K562 (cell line): ENCODE data around the gene PPP2R2D. TPM values are rescaled to one million over a fixed set of nuclear protein-coding genes. Genes with fewer than 3 reads are reported as not detected.

Experiments used
- ATAC-seq: fragments of 200-7000 bp; cut with Tn5 transposase; 3 replicates; pipeline ENCODE4 v1.9.1; 2020; ENCODE audit warnings: moderate library complexity
- BruUV-seq: library from RNA; stranded (reverse); fragments of 400-500 nt; replicated peaks from 2 replicates; lab custom pipeline; 2021; lab: Mats Ljungman, UMichigan
- CTCF ChIA-PET: fragments of 300-600 bp; formaldehyde crosslinking; extraction: SDS; loops from one replicate; lab custom pipeline; 2021; ENCODE audit warnings: low intra/inter-chr PET ratio; lab: Yijun Ruan, JAX
- POLR2A ChIA-PET: fragments of 300-600, 350-650 bp; sonication (Branson Sonifier 250); formaldehyde crosslinking; extraction: SDS; loops from one replicate; lab custom pipeline; 2021; ENCODE audit warnings: antibody characterized with exemption, inconsistent platforms; lab: Yijun Ruan, JAX
- DNase-seq, 4 experiments: peaks; one replicate each; pipeline versions ENCODE4 v3.0.0 to v3.0.0-alpha.2; 2011 to 2018; ENCODE audit warnings: low spot score in 3 of 4, mixed read lengths in 3 of 4; ENCODE audit errors: extremely low read depth in 1 of 4
- FAIRE-seq: peaks from 2 replicates; lab custom pipeline; 2011; peaks lifted over from hg19 to GRCh38; lab: Jason Lieb, UNC
- H2AFZ ChIP-seq: 2 replicates; pipeline ENCODE4 v1.6.0; 2011; ENCODE audit warnings: low read depth, low read length, control low read depth, inconsistent platforms
- H3K27ac ChIP-seq: fragments of 200-600 bp; 3 replicates; pipeline ENCODE4 v1.8.0; 2011; ENCODE audit warnings: low read depth, mild to moderate bottlenecking, control low read depth, inconsistent platforms, low read length, moderate library complexity, mixed read lengths; ENCODE audit errors: extremely low read depth
- H3K27me3 ChIP-seq, 2 experiments: fragments of 300-600 bp in 1 of 2; 2 replicates in 1 of 2; 3 replicates in 1 of 2; pipeline versions ENCODE4 v1.6.0 to v1.8.0; 2011; ENCODE audit warnings: inconsistent platforms in 2 of 2, low read length in 2 of 2, mild to moderate bottlenecking in 1 of 2, mixed read lengths in 1 of 2, moderate library complexity in 1 of 2; ENCODE audit not compliant: control insufficient read depth in 2 of 2, insufficient read depth in 2 of 2
- H3K36me3 ChIP-seq: fragments of 300-600 bp; 3 replicates; pipeline ENCODE4 v1.8.0; 2011; ENCODE audit warnings: mild to moderate bottlenecking, low read length, inconsistent platforms; ENCODE audit not compliant: control insufficient read depth, insufficient read depth
- H3K4me1 ChIP-seq, 2 experiments: fragments of 200-600 bp in 1 of 2; replicated peaks in 1 of 2; 2 replicates in 1 of 2; 3 replicates in 1 of 2; pipeline versions ENCODE4 v1.5.1 to v1.8.0; 2011; ENCODE audit warnings: inconsistent platforms in 2 of 2, low read length in 2 of 2, mild to moderate bottlenecking in 1 of 2, mixed read lengths in 1 of 2, moderate library complexity in 1 of 2; ENCODE audit not compliant: control insufficient read depth in 2 of 2, insufficient read depth in 2 of 2
- H3K4me2 ChIP-seq: 2 replicates; pipeline ENCODE4 v1.6.1; 2011; ENCODE audit warnings: low read length, control low read depth, inconsistent platforms, mixed read lengths; ENCODE audit not compliant: insufficient read depth
- H3K4me3 ChIP-seq: fragments of 200-600 bp; sonication (generic), shearing (Covaris generic); 2 replicates; pipeline ENCODE4 v1.5.1; 2016; ENCODE audit warnings: control low read depth, inconsistent platforms
- H3K79me2 ChIP-seq: fragments of 200-600 bp; 3 replicates; pipeline ENCODE4 v1.8.0; 2011; ENCODE audit warnings: low read length, inconsistent platforms; ENCODE audit not compliant: control insufficient read depth, insufficient read depth
- H3K9ac ChIP-seq, 2 experiments: 2 replicates each; pipeline versions ENCODE4 v1.6.0 to v1.6.1; 2011; ENCODE audit warnings: low read depth in 2 of 2, low read length in 2 of 2, control low read depth in 1 of 2, inconsistent platforms in 1 of 2, mild to moderate bottlenecking in 1 of 2, mixed read lengths in 1 of 2; ENCODE audit not compliant: insufficient read depth in 1 of 2
- H3K9me1 ChIP-seq: one replicate; pipeline ENCODE4 v1.6.0; 2011; ENCODE audit warnings: inconsistent platforms, mild to moderate bottlenecking, low read length, moderate library complexity; ENCODE audit not compliant: control insufficient read depth, insufficient read depth
- H3K9me3 ChIP-seq: replicated peaks from 2 replicates; pipeline ENCODE4 v1.5.1; 2011; ENCODE audit warnings: low read depth, low read length, inconsistent platforms; ENCODE audit not compliant: control insufficient read depth, insufficient read depth
- H4K20me1 ChIP-seq: replicated peaks from 2 replicates; pipeline ENCODE4 v1.6.1; 2011; ENCODE audit warnings: low read length, inconsistent platforms, mixed read lengths; ENCODE audit not compliant: control insufficient read depth, insufficient read depth
- ATF7 ChIP-seq: fragments of 450-650 bp; IDR thresholded peaks from 2 replicates; pipeline ENCODE4 v1.7.1; 2014; ENCODE audit warnings: mild to moderate bottlenecking, moderate library complexity
- CEBPB ChIP-seq: fragments of 450-650 bp; IDR thresholded peaks from 2 replicates; pipeline ENCODE4 v1.6.1; 2016; ENCODE audit warnings: missing genetic modification characterization, missing compliant biosample characterization
- CHCHD3 ChIP-seq: fragments of 250-450 bp; sonication (Bioruptor Pico); IDR thresholded peaks from 2 replicates; pipeline ENCODE4 v2.1.2; 2022; ENCODE audit warnings: mild to moderate bottlenecking
- CREM ChIP-seq: IDR thresholded peaks from 2 replicates; pipeline ENCODE4 v1.6.1; 2014; ENCODE audit warnings: antibody characterized with exemption, low read depth
- FOSL1 ChIP-seq: fragments of 200-800 bp; sonication (Bioruptor generic); conservative IDR thresholded peaks from 2 replicates; pipeline ENCODE4 v1.6.1; 2016; ENCODE audit warnings: missing genetic modification characterization, missing compliant biosample characterization
- FOXK1 ChIP-seq: sonication (generic); formaldehyde crosslinking; IDR thresholded peaks from 2 replicates; pipeline ENCODE4 v1.8.0; 2022; ENCODE audit warnings: missing genetic modification reagents, mild to moderate bottlenecking, borderline replicate concordance
- IFI16 ChIP-seq: fragments of 250-450 bp; sonication (Bioruptor Pico); IDR thresholded peaks from 2 replicates; pipeline ENCODE4 v2.1.2; 2022; ENCODE audit warnings: mild to moderate bottlenecking, inconsistent platforms
- JUND ChIP-seq, 2 experiments: IDR thresholded peaks; 2 replicates in 1 of 2; 3 replicates in 1 of 2; pipeline ENCODE4 v1.6.1; 2011; ENCODE audit warnings: borderline replicate concordance in 2 of 2, low read depth in 2 of 2, low read length in 2 of 2, improper control_type of control experiment in 1 of 2, missing biosample characterization in 1 of 2, missing genetic modification characterization in 1 of 2, missing genetic modification reagents in 1 of 2
- MYNN ChIP-seq, 2 experiments: sonication (generic); formaldehyde crosslinking in 1 of 2; IDR thresholded peaks; 2 replicates each; pipeline versions ENCODE4 v1.5.0 to v1.6.1; 2016 to 2020; ENCODE audit warnings: antibody characterized with exemption in 1 of 2, missing genetic modification reagents in 1 of 2
- NFE2L1 ChIP-seq: fragments of 450-650 bp; IDR thresholded peaks from 2 replicates; pipeline ENCODE4 v1.6.1; 2016; ENCODE audit warnings: missing genetic modification characterization, low read depth, mild to moderate bottlenecking, missing compliant biosample characterization, moderate library complexity, borderline replicate concordance
- WGBS: fragments of 100-300 bp; shearing (Covaris generic); methylation state at CpG from one replicate; pipeline ENCODE4 v1.1.6; 2016; ENCODE audit warnings: low coverage, mixed read lengths; ENCODE audit not compliant: insufficient coverage; ENCODE audit errors: missing lambda C conversion rate; 5-methylcytosine and 5-hydroxymethylcytosine counted together
- in situ Hi-C: fragments of 300-500 bp; cut with MboI; formaldehyde crosslinking; loops from 4 replicates; pipeline ENCODE4 v1.15.0; 2018; ENCODE audit warnings: inconsistent platforms, mixed read lengths
- intact Hi-C: fragments of 100-400 bp; cut with micrococcal nuclease; formaldehyde crosslinking; loops from 2 replicates; pipeline ENCODE4 v1.14.2; 2022
- polyA plus RNA-seq, 8 experiments: library from polyadenylated mRNA; depleted of rRNA in 4 of 8; stranded (reverse) in 5 of 8; unstranded in 3 of 8; fragments of >200 nt; fragmentation: Nextera tagmentation in 2 of 8; fragmentation: Illumina TruSeq in 1 of 8; extraction: Ambion mirVana in 2 of 8; extraction: Trizol in 1 of 8; gene quantifications; 2 replicates each; pipeline versions ENCODE4 v1.2.1 to v1.2.3, GENCODE V29; 2011 to 2014; ENCODE audit warnings: inconsistent platforms in 1 of 8, missing spikeins in 1 of 8
- total RNA-seq, 7 experiments: library from RNA; depleted of rRNA in 6 of 7; stranded (reverse); fragments of >200 nt in 6 of 7; fragmentation: Illumina TruSeq in 2 of 7; extraction: Trizol in 2 of 7; gene quantifications; 2 replicates each; pipeline versions ENCODE4 v1.2.1 to v1.2.3, GENCODE V29; 2011 to 2021; ENCODE audit warnings: low replicate concordance in 1 of 7
- TF ChIP-seq, protein P1 (sequence below): fragments of 450-650 bp; IDR thresholded peaks from 2 replicates; pipeline ENCODE4 v1.6.1; 2016; ENCODE audit warnings: antibody characterized with exemption
- TF ChIP-seq, protein P2 (sequence below): sonication (generic); formaldehyde crosslinking; IDR thresholded peaks from 2 replicates; pipeline ENCODE4 v1.8.0; 2022; ENCODE audit warnings: mild to moderate bottlenecking, missing genetic modification reagents, borderline replicate concordance
- TF ChIP-seq, protein P3 (sequence below): sonication (generic); formaldehyde crosslinking; IDR thresholded peaks from 2 replicates; pipeline ENCODE4 v1.8.0; 2023; ENCODE audit warnings: mild to moderate bottlenecking, missing genetic modification reagents

The PPP2R2D gene
- total and polyA plus RNA-seq, 9 of the 15 experiments (the other 6 are each of a cell fraction or from before 2014, with no cell fraction given) = 1.9 to 37.0 (median 26.8) TPM

DNA sequence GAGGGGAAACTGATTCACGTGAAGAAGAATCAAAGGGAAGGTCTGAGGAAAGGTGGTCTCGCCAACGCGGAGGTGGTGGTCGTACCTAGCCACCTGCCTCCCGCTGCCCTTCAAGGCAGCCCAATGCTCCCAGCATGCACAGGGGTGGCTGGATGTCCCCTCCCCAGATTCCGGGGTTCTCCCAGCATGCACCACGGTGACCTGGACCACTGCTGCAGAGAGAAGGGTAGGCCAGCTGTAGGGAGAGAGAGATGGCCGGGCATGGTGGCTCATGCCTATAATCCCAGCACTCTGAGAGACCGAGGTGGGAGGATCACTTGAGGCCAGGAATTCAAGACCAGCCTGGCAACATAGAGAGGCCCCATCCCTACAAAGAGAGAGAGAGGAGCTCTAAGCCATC, 32.4 kb upstream of the PPP2R2D start (continued):
- TF ChIP-seq, protein P1, sequence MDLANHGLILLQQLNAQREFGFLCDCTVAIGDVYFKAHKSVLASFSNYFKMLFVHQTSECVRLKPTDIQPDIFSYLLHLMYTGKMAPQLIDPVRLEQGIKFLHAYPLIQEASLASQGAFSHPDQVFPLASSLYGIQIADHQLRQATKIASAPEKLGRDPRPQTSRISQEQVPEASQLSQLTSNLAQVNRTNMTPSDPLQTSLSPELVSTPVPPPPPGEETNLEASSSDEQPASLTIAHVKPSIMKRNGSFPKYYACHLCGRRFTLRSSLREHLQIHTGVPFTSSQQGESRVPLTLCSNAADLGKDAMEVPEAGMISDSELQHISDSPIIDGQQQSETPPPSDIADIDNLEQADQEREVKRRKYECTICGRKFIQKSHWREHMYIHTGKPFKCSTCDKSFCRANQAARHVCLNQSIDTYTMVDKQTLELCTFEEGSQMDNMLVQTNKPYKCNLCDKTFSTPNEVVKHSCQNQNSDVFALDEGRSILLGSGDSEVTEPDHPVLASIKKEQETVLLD = no peak
- TF ChIP-seq MYNN (IDR thresholded peaks at IDR 0.05) (no peak), MYNN (CRISPR knock-in tag; IDR thresholded peaks at IDR 0.05) (no peak), CHCHD3 (CRISPR knock-in tag) (no peak)
- TF ChIP-seq, protein P2, sequence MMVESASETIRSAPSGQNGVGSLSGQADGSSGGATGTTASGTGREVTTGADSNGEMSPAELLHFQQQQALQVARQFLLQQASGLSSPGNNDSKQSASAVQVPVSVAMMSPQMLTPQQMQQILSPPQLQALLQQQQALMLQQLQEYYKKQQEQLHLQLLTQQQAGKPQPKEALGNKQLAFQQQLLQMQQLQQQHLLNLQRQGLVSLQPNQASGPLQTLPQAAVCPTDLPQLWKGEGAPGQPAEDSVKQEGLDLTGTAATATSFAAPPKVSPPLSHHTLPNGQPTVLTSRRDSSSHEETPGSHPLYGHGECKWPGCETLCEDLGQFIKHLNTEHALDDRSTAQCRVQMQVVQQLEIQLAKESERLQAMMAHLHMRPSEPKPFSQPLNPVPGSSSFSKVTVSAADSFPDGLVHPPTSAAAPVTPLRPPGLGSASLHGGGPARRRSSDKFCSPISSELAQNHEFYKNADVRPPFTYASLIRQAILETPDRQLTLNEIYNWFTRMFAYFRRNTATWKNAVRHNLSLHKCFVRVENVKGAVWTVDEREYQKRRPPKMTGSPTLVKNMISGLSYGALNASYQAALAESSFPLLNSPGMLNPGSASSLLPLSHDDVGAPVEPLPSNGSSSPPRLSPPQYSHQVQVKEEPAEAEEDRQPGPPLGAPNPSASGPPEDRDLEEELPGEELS (CRISPR knock-in tag) = no peak

DNA sequence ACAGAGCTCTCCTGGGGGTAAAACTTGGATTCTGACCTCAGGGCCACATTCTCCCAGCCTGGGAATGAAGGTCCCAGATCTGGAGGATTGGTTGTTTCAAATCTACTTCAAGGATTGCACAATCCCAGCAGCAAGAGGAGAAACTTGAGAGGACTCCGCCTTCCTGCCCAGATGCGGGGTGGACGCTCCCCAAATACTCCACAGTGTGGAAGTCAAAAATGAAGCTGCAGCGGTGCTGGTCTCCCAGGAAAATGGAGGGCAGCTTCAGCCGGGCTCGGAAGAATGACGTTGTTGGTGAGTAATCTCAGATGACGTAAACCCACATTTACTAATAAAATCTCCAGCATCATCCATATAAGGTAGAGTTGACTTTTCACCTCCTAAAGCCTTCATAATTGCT, 31.5 kb upstream of the PPP2R2D start:
- intact Hi-C loops = no loop called here
- Histone ChIP-seq H3K9me1 (no peaks in the 10 kb centered on the region), H3K27me3 (peaks cover 16 to 68% of the 10 kb centered on the region in 2 experiments; a peak in 4 of 5 replicates), H2AFZ (no peak overlapping the region), H3K27ac (no peak overlapping the region), H3K9me3 (no peaks in the 10 kb centered on the region), H3K79me2 (no peaks in the 10 kb centered on the region), H3K36me3 (no peaks in the 10 kb centered on the region), H3K9ac (no peak overlapping the region), H3K4me3 (no peak overlapping the region), H3K4me1 (no peaks in the 10 kb centered on the region; a peak in 1 of 5 replicates), H4K20me1 (no peaks in the 10 kb centered on the region), H3K4me2 (no peak overlapping the region)
- no peak for ATAC-seq
- BruUV-seq = no TSS peak
- 10% methylated on average over 8 of the region's 8 CpGs for WGBS
- in situ Hi-C loops = no loop called here
- ChIA-PET CTCF (no interaction called here), POLR2A (interaction anchor here (0.6 to 0.8 kb wide), 2 partner anchors 11 to 289 kb away, joined by 3 read pairs; no protein-coding TSS in a partner anchor)
- FAIRE-seq = no peak
- DNase-seq = no peak
- TF ChIP-seq JUND (IDR thresholded peaks at IDR 0.05; ENCODE audit: borderline replicate concordance, low read depth, low read length) (peak; percentile 49; the same call in 1 of the 2 replicates), JUND (tag; IDR thresholded peaks at IDR 0.05; ENCODE audit: borderline replicate concordance, low read depth, low read length) (peak; percentile 47; the same call in 1 of the 3 replicates), ATF7 (0 out of 2 replicates have a peak, but pooled peaks have one; percentile 53), CEBPB (tag) (peak; percentile 82), IFI16 (CRISPR knock-in tag) (no peak), NFE2L1 (tag) (no peak), CREM (peak; percentile 79), FOSL1 (tag) (peak; percentile 70), FOXK1 (no peak)
- TF ChIP-seq, protein P3, sequence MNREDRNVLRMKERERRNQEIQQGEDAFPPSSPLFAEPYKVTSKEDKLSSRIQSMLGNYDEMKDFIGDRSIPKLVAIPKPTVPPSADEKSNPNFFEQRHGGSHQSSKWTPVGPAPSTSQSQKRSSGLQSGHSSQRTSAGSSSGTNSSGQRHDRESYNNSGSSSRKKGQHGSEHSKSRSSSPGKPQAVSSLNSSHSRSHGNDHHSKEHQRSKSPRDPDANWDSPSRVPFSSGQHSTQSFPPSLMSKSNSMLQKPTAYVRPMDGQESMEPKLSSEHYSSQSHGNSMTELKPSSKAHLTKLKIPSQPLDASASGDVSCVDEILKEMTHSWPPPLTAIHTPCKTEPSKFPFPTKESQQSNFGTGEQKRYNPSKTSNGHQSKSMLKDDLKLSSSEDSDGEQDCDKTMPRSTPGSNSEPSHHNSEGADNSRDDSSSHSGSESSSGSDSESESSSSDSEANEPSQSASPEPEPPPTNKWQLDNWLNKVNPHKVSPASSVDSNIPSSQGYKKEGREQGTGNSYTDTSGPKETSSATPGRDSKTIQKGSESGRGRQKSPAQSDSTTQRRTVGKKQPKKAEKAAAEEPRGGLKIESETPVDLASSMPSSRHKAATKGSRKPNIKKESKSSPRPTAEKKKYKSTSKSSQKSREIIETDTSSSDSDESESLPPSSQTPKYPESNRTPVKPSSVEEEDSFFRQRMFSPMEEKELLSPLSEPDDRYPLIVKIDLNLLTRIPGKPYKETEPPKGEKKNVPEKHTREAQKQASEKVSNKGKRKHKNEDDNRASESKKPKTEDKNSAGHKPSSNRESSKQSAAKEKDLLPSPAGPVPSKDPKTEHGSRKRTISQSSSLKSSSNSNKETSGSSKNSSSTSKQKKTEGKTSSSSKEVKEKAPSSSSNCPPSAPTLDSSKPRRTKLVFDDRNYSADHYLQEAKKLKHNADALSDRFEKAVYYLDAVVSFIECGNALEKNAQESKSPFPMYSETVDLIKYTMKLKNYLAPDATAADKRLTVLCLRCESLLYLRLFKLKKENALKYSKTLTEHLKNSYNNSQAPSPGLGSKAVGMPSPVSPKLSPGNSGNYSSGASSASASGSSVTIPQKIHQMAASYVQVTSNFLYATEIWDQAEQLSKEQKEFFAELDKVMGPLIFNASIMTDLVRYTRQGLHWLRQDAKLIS (CRISPR knock-in tag) = no peak
